H1 (cell line): ENCODE measurements around the gene CAPN9.

Source experiments
- CEBPB ChIP-seq: IDR thresholded peaks from 2 replicates; pipeline ENCODE4 v1.6.1; 2012; ENCODE audit warnings: low read depth, low read length
- CHD2 ChIP-seq: IDR thresholded peaks from 2 replicates; pipeline ENCODE4 v1.6.1; 2012; ENCODE audit warnings: low read length, improper control_type of control experiment
- CTCF ChIP-seq, 3 experiments: IDR thresholded peaks; 1 replicate in 2 of 3; 2 replicates in 1 of 3; pipeline versions ENCODE4 v1.5.1 to v1.6.1; 2011; ENCODE audit warnings: low read length in 3 of 3, mild to moderate bottlenecking in 3 of 3, inconsistent platforms in 2 of 3, low read depth in 1 of 3, moderate library complexity in 1 of 3; ENCODE audit not compliant: insufficient read depth in 1 of 3; ENCODE audit errors: control extremely low read depth in 1 of 3
- E2F6 ChIP-seq: IDR thresholded peaks from 2 replicates; pipeline ENCODE4 v1.6.1; 2012; ENCODE audit warnings: inconsistent platforms
- EGR1 ChIP-seq: IDR thresholded peaks from 2 replicates; pipeline ENCODE4 v1.6.1; 2011; ENCODE audit warnings: low read depth, low read length, borderline replicate concordance
- EP300 ChIP-seq, 2 experiments: IDR thresholded peaks; 1 replicate in 1 of 2; 2 replicates in 1 of 2; pipeline ENCODE4 v1.6.1; 2011 to 2012; ENCODE audit warnings: low read depth in 2 of 2, low read length in 2 of 2, mild to moderate bottlenecking in 2 of 2, borderline replicate concordance in 1 of 2, inconsistent platforms in 1 of 2, moderate library complexity in 1 of 2
- EZH2 ChIP-seq: fragments of 200-600 bp; sonication (generic); IDR thresholded peaks from 2 replicates; pipeline ENCODE4 v1.7.1; 2012; ENCODE audit warnings: low read depth, mild to moderate bottlenecking, moderate library complexity, low read length, inconsistent platforms; ENCODE audit not compliant: severe bottlenecking
- POLR2A ChIP-seq, 2 experiments: IDR thresholded peaks; 1 replicate in 1 of 2; 2 replicates in 1 of 2; pipeline ENCODE4 v1.6.1; 2011; ENCODE audit warnings: low read depth in 2 of 2, low read length in 2 of 2, mild to moderate bottlenecking in 2 of 2; ENCODE audit errors: control extremely low read depth in 1 of 2

- no peak for TF ChIP-seq EGR1
- TF ChIP-seq EP300 (IDR thresholded peaks at IDR 0.05; ENCODE audit: borderline replicate concordance in 1 of 2, low read depth in 2 of 2, low read length in 2 of 2), result no peak
- no peak for TF ChIP-seq E2F6
- TF ChIP-seq POLR2A (IDR thresholded peaks at IDR 0.05; ENCODE audit: control extremely low read depth in 1 of 2, low read depth in 2 of 2, low read length in 2 of 2), result no peak
- no peak for TF ChIP-seq CEBPB
- no peak for TF ChIP-seq CTCF (IDR thresholded peaks at IDR 0.05; ENCODE audit: control extremely low read depth in 1 of 3, insufficient read depth in 1 of 3, low read depth in 1 of 3, low read length in 3 of 3)
- no peak for TF ChIP-seq EZH2
- TF ChIP-seq CHD2, result no peak
Measured at GRCh38 chr1:230761443-230762167, 14.4 kb downstream of the CAPN9 start.
